Measurements from ENCODE around the gene CLIP3. TPM values are rescaled to one million over a fixed set of nuclear protein-coding genes. Genes with fewer than 3 reads are reported as not detected.

The CLIP3 gene
- total RNA-seq, 4 donors from 2014 or later: 0.80 to 15.3 (median 2.7) TPM

DNA sequence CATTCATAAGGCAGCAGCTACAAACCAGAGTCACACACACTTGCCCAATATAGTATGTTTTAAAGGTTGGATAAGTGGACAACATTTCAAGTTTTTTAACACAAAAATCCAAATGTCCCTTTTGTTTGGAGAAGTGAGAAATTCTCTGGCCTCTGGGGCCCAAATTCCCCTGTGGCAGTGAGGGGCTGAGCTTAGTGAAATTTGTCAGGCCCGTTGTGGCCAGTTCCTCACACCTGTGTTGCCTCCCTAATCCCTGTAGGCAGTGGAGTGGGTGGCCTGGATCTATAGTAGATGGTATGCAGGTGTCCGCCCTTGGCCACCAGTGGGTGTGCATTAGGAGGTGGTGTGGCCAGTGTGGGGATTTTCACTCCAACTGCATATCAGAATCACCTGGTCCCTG, 28.7 kb upstream of the CLIP3 start:
- H3K36me3 ChIP-seq: no peaks in the 10 kb centered on the region
- peaks cover 0 to 2% (median 0%) of the 10 kb centered on the region in 3 donors for H3K4me1 ChIP-seq
- no peak overlapping the region for H3K27ac ChIP-seq
- DNase-seq: no peak
- intact Hi-C loops (cut with DNase I): no loop called here
- no peak overlapping the region for H3K4me3 ChIP-seq
- TF ChIP-seq POLR2A (IDR thresholded peaks at IDR 0.05): no peak
- TF ChIP-seq, protein P1, sequence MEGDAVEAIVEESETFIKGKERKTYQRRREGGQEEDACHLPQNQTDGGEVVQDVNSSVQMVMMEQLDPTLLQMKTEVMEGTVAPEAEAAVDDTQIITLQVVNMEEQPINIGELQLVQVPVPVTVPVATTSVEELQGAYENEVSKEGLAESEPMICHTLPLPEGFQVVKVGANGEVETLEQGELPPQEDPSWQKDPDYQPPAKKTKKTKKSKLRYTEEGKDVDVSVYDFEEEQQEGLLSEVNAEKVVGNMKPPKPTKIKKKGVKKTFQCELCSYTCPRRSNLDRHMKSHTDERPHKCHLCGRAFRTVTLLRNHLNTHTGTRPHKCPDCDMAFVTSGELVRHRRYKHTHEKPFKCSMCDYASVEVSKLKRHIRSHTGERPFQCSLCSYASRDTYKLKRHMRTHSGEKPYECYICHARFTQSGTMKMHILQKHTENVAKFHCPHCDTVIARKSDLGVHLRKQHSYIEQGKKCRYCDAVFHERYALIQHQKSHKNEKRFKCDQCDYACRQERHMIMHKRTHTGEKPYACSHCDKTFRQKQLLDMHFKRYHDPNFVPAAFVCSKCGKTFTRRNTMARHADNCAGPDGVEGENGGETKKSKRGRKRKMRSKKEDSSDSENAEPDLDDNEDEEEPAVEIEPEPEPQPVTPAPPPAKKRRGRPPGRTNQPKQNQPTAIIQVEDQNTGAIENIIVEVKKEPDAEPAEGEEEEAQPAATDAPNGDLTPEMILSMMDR (IDR thresholded peaks at IDR 0.05): no peak
- WGBS, 2 donors: 73 to 86% methylated on average over 1 to 2 of the region's 2 CpGs
- no peaks in the 10 kb centered on the region for H3K27me3 ChIP-seq
- H3K9me3 ChIP-seq: no peaks in the 10 kb centered on the region

DNA sequence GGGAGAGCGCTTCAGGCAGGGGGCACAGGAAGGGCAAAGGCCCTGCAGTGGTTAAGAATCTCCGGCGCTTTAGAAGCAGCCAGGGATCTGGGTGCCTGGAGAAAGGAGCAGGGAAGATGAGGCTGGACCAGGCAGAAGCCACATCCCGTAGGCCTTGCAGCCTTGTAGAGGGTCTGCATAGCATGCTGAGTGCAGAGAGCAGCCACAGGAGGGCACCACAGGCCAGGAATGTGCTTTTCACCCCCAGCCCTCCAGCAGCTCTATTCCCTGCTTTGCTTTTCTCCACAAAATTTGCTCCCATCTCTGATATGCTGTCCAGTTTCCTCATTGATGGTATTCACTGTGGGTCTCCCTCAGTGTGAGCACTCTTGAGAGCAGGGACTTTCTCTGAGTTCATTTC, 27.8 kb upstream of the CLIP3 start:
- no peak for DNase-seq
- no peaks in the 10 kb centered on the region for H3K27me3 ChIP-seq
- H3K27ac ChIP-seq: no peak overlapping the region
- TF ChIP-seq, protein P1 (IDR thresholded peaks at IDR 0.05): peak in 4 of 6 experiments; percentile 46 to 66 (median 54)
- TF ChIP-seq POLR2A (IDR thresholded peaks at IDR 0.05): no peak
- H3K36me3 ChIP-seq: no peaks in the 10 kb centered on the region
- intact Hi-C loops (cut with DNase I): no loop called here
- H3K4me1 ChIP-seq: peaks cover 4 to 11% (median 5%) of the 10 kb centered on the region in 3 donors
- no peak overlapping the region for H3K4me3 ChIP-seq
- H3K9me3 ChIP-seq: no peaks in the 10 kb centered on the region
- 74 to 81% methylated on average over 4 of the region's 4 CpGs for WGBS, 2 donors

GRCh38 chr19:36059180-36059910, 26.7 kb upstream of the CLIP3 start:
- WGBS, 2 donors: 79 to 85% methylated on average over 5 of the region's 6 CpGs
- H3K4me1 ChIP-seq: peaks cover 10 to 18% (median 12%) of the 10 kb centered on the region in 3 donors

DNA sequence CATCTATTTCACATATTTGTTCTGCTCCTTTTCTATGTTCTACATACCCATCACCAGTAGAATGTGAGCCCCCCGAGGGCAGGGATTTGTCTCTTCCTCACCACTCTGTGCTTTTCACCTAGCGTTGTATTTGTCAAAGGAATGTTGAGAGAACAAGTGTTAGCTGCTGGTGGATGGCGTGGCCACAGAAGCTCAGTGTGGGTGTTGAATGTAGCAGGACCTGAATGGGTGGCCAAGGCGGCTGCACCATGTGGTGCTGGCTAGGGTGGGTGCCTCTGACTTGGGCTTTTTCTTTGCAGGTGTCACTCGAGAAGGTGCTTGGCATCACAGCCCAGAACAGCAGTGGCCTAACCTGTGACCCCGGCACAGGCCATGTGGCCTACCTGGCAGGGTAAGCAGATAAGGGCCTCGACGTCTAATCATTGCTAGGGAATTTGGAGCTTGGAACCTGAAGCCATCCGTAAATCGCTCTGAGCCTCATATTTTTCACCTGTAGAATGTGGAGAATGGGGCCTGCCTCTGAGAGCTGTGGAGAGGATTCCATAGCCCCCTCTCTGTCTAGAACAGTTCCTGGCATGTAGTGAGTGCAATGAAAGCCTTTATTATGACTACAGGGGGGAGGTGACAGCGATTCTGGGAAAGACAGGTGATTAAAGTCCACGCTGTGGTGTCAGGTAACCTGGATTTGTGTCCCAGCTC, 26.0 kb upstream of the CLIP3 start:
- no peak for TF ChIP-seq POLR2A (IDR thresholded peaks at IDR 0.05)
- TF ChIP-seq, protein P1 (IDR thresholded peaks at IDR 0.05): no peak
- intact Hi-C loops (cut with DNase I): loop anchor here (10.0 kb wide), 1 partner anchor 56 kb away; the partner anchor contains the start of genes OVOL3, POLR2I and TBCB
- DNase-seq: no peak
- Histone ChIP-seq H3K4me3 (no peak overlapping the region), H3K36me3 (no peaks in the 10 kb centered on the region), H3K9me3 (no peaks in the 10 kb centered on the region), H3K4me1 (peaks cover 10 to 18% (median 12%) of the 10 kb centered on the region in 3 donors), H3K27me3 (no peaks in the 10 kb centered on the region), H3K27ac (no peak overlapping the region)
- WGBS, 2 donors: 86 to 95% methylated on average over 7 to 12 of the region's 12 CpGs

More at GRCh38 chr19:36059180-36059910, 26.7 kb upstream of the CLIP3 start:
- Histone ChIP-seq H3K9me3 (no peaks in the 10 kb centered on the region), H3K27me3 (no peaks in the 10 kb centered on the region), H3K4me3 (no peak overlapping the region), H3K36me3 (no peaks in the 10 kb centered on the region), H3K27ac (no peak overlapping the region)
- DNase-seq: no peak
- intact Hi-C loops (cut with DNase I): loop anchor here (10.0 kb wide), 1 partner anchor 55 kb away; the partner anchor contains the start of genes OVOL3, POLR2I and TBCB
- no peak for TF ChIP-seq POLR2A (IDR thresholded peaks at IDR 0.05)
- TF ChIP-seq, protein P1 (IDR thresholded peaks at IDR 0.05): no peak
